H1 (cell line): ENCODE results near the gene FHDC1. TPM values are rescaled to one million over a fixed set of nuclear protein-coding genes. Genes with fewer than 3 reads are reported as not detected.

Experiments used
- CTCF ChIA-PET: fragments of 300-600 bp; sonication (Branson Sonifier 250); formaldehyde crosslinking; loops from one replicate; lab custom pipeline; 2021; ENCODE audit not compliant: partially characterized antibody; lab: Charles Lee
- POLR2A ChIA-PET: fragments of 300-600 bp; sonication (Branson Sonifier 250); formaldehyde crosslinking; loops from one replicate; lab custom pipeline; 2021; ENCODE audit warnings: inconsistent platforms; ENCODE audit not compliant: partially characterized antibody; lab: Charles Lee
- DNase-seq, 2 experiments: peaks; one replicate each; pipeline versions ENCODE4 v3.0.0 to v3.0.0-alpha.2; 2010 to 2022; ENCODE audit warnings: low spot score in 2 of 2, low read depth in 1 of 2, mixed read lengths in 1 of 2
- FAIRE-seq: peaks from 2 replicates; lab custom pipeline; 2011; peaks lifted over from hg19 to GRCh38; lab: Jason Lieb, UNC
- H2AFZ ChIP-seq: 2 replicates; pipeline ENCODE4 v1.8.1; 2012; ENCODE audit warnings: low read length, inconsistent platforms
- H2AK5ac ChIP-seq: 2 replicates; pipeline ENCODE4 v1.6.1; 2013; ENCODE audit warnings: low read depth, low read length
- H2BK120ac ChIP-seq: replicated peaks from 2 replicates; pipeline ENCODE3; 2013; ENCODE audit warnings: low read depth, low read length, inconsistent platforms
- H2BK12ac ChIP-seq: 2 replicates; pipeline ENCODE4 v1.6.1; 2013; ENCODE audit warnings: low read depth, low read length
- H2BK15ac ChIP-seq: 2 replicates; pipeline ENCODE4 v1.6.1; 2013; ENCODE audit warnings: low read length
- H2BK20ac ChIP-seq: 2 replicates; pipeline ENCODE4 v1.6.1; 2013; ENCODE audit warnings: low read length
- H2BK5ac ChIP-seq: 2 replicates; pipeline ENCODE4 v1.6.1; 2013; ENCODE audit warnings: low read depth, low read length
- H3K14ac ChIP-seq: 2 replicates; pipeline ENCODE4 v1.6.1; 2013; ENCODE audit warnings: inconsistent platforms; ENCODE audit not compliant: insufficient read length
- H3K18ac ChIP-seq: 2 replicates; pipeline ENCODE4 v1.6.1; 2013; ENCODE audit warnings: low read length; ENCODE audit errors: extremely low read depth
- H3K23ac ChIP-seq: 2 replicates; pipeline ENCODE4 v1.6.1; 2013; ENCODE audit warnings: inconsistent platforms; ENCODE audit not compliant: insufficient read length
- H3K23me2 ChIP-seq: 2 replicates; pipeline ENCODE4 v1.6.1; 2013; ENCODE audit warnings: low read depth, low read length
- H3K27ac ChIP-seq: 2 replicates; pipeline ENCODE4 v1.6.1; 2011; ENCODE audit warnings: low read depth, low read length, inconsistent platforms
- H3K27me3 ChIP-seq, 4 experiments: replicated peaks in 1 of 4; 1 replicate in 1 of 4; 2 replicates in 3 of 4; pipeline versions ENCODE4 v1.6.1 to v1.8.1; 2011 to 2013; ENCODE audit warnings: low read length in 3 of 4, mild to moderate bottlenecking in 3 of 4, inconsistent platforms in 2 of 4, mixed read lengths in 2 of 4, moderate library complexity in 1 of 4; ENCODE audit not compliant: control insufficient read depth in 3 of 4, insufficient read depth in 3 of 4; ENCODE audit errors: extremely low read depth in 1 of 4
- H3K36me3 ChIP-seq, 4 experiments: 2 replicates each; pipeline versions ENCODE4 v1.6.1 to v1.8.1; 2011 to 2013; ENCODE audit warnings: mild to moderate bottlenecking in 4 of 4, low read length in 3 of 4, moderate library complexity in 2 of 4, control low read depth in 1 of 4, inconsistent platforms in 1 of 4; ENCODE audit not compliant: insufficient read depth in 4 of 4, control insufficient read depth in 2 of 4
- H3K4ac ChIP-seq: replicated peaks from 2 replicates; pipeline ENCODE3; 2013; ENCODE audit warnings: low read length, low read depth, mixed read lengths, inconsistent platforms; ENCODE audit not compliant: insufficient read length
- H3K4me1 ChIP-seq, 4 experiments: replicated peaks in 1 of 4; 1 replicate in 1 of 4; 2 replicates in 3 of 4; pipeline versions ENCODE4 v1.6.1 to v1.8.1; 2011 to 2013; ENCODE audit warnings: low read length in 3 of 4, inconsistent platforms in 2 of 4, mixed read lengths in 1 of 4; ENCODE audit not compliant: insufficient read depth in 4 of 4, control insufficient read depth in 3 of 4
- H3K4me2 ChIP-seq, 2 experiments: 2 replicates each; pipeline versions ENCODE4 v1.6.1 to v1.8.1; 2011 to 2013; ENCODE audit warnings: low read depth in 2 of 2, low read length in 2 of 2, control low read depth in 1 of 2, inconsistent platforms in 1 of 2, mild to moderate bottlenecking in 1 of 2; ENCODE audit not compliant: insufficient read depth in 1 of 2
- H3K4me3 ChIP-seq, 4 experiments: fragments of 200-600, 300-600 bp in 1 of 4; sonication (generic), shearing (Covaris generic), sonication (Bioruptor Twin) in 1 of 4; 2 replicates each; pipeline versions ENCODE4 v1.5.1 to v1.8.1; 2011 to 2016; ENCODE audit warnings: low read length in 4 of 4, low read depth in 3 of 4, control low read depth in 2 of 4, inconsistent platforms in 2 of 4, mild to moderate bottlenecking in 2 of 4, mixed read lengths in 1 of 4, moderate library complexity in 1 of 4; ENCODE audit not compliant: insufficient read depth in 2 of 4; ENCODE audit errors: extremely low read depth in 1 of 4
- H3K56ac ChIP-seq: replicated peaks from 2 replicates; pipeline ENCODE3; 2013; ENCODE audit warnings: low read depth, mild to moderate bottlenecking, mixed read lengths, low read length, inconsistent platforms; ENCODE audit not compliant: insufficient read length
- H3K79me1 ChIP-seq: 2 replicates; pipeline ENCODE4 v1.6.1; 2013; ENCODE audit warnings: low read depth, low read length, control low read depth
- H3K79me2 ChIP-seq, 2 experiments: 2 replicates each; pipeline versions ENCODE4 v1.6.1 to v1.8.1; 2012 to 2013; ENCODE audit warnings: low read length in 2 of 2, mild to moderate bottlenecking in 2 of 2, inconsistent platforms in 1 of 2; ENCODE audit not compliant: insufficient read depth in 2 of 2, control insufficient read depth in 1 of 2
- H3K9ac ChIP-seq, 4 experiments: replicated peaks in 1 of 4; 1 replicate in 1 of 4; 2 replicates in 3 of 4; pipeline versions ENCODE4 v1.6.1 to v1.8.1; 2011 to 2013; ENCODE audit warnings: low read depth in 3 of 4, low read length in 3 of 4, control low read depth in 2 of 4, mild to moderate bottlenecking in 2 of 4, moderate library complexity in 2 of 4, inconsistent platforms in 1 of 4; ENCODE audit errors: extremely low read depth in 1 of 4
- H3K9me3 ChIP-seq, 2 experiments: 2 replicates each; pipeline versions ENCODE4 v1.6.1 to v1.8.1; 2012 to 2013; ENCODE audit warnings: mild to moderate bottlenecking in 2 of 2, moderate library complexity in 2 of 2, control low read depth in 1 of 2, inconsistent platforms in 1 of 2, low read depth in 1 of 2, low read length in 1 of 2, mixed read lengths in 1 of 2; ENCODE audit not compliant: insufficient read depth in 2 of 2
- H4K20me1 ChIP-seq, 2 experiments: replicated peaks in 1 of 2; 2 replicates each; pipeline versions ENCODE3 to v1.8.1; 2011 to 2013; ENCODE audit warnings: inconsistent platforms in 2 of 2, low read length in 2 of 2, mild to moderate bottlenecking in 1 of 2; ENCODE audit not compliant: insufficient read depth in 2 of 2, control insufficient read depth in 1 of 2
- H4K5ac ChIP-seq: 2 replicates; pipeline ENCODE4 v1.6.1; 2013; ENCODE audit warnings: low read length, low read depth, mixed read lengths, inconsistent platforms; ENCODE audit not compliant: insufficient read length
- H4K8ac ChIP-seq: 2 replicates; pipeline ENCODE4 v1.8.0; 2013; ENCODE audit warnings: mild to moderate bottlenecking, moderate library complexity, low read length, inconsistent platforms; ENCODE audit not compliant: insufficient read depth; ENCODE audit errors: extremely low read depth
- H4K91ac ChIP-seq: replicated peaks from 2 replicates; pipeline ENCODE3; 2013; ENCODE audit warnings: low read length, mixed read lengths, inconsistent platforms; ENCODE audit not compliant: insufficient read length
- ATF2 ChIP-seq: IDR thresholded peaks from 2 replicates; pipeline ENCODE4 v1.6.1; 2012; ENCODE audit warnings: low read length, inconsistent platforms
- CHD2 ChIP-seq: IDR thresholded peaks from 2 replicates; pipeline ENCODE4 v1.6.1; 2012; ENCODE audit warnings: low read length, improper control_type of control experiment
- FOSL1 ChIP-seq: IDR thresholded peaks from 2 replicates; pipeline ENCODE4 v1.6.1; 2011; ENCODE audit warnings: mild to moderate bottlenecking, low read depth, low read length, moderate library complexity; ENCODE audit not compliant: insufficient read depth
- POLR2A ChIP-seq, 2 experiments: IDR thresholded peaks; 1 replicate in 1 of 2; 2 replicates in 1 of 2; pipeline ENCODE4 v1.6.1; 2011; ENCODE audit warnings: low read depth in 2 of 2, low read length in 2 of 2, mild to moderate bottlenecking in 2 of 2; ENCODE audit errors: control extremely low read depth in 1 of 2
- WGBS, 2 experiments: shearing (Covaris generic) in 1 of 2; methylation state at CpG; one replicate each; pipeline versions ENCODE4 v1.1.6 to v1.1.7; 2013 to 2015; ENCODE audit warnings: low lambda C conversion rate in 2 of 2, mixed read lengths in 2 of 2, inconsistent platforms in 1 of 2, low coverage in 1 of 2, missing lambda C conversion rate in 1 of 2; ENCODE audit not compliant: insufficient replicate concordance in 2 of 2, insufficient coverage in 1 of 2, insufficient read length in 1 of 2; ENCODE audit errors: extremely low coverage in 1 of 2, missing lambda C conversion rate in 1 of 2; 5-methylcytosine and 5-hydroxymethylcytosine counted together
- polyA plus RNA-seq, 7 experiments: library from polyadenylated mRNA; depleted of rRNA in 3 of 7; stranded (reverse) in 5 of 7; unstranded in 2 of 7; fragments of >200 nt in 5 of 7; fragments of 200-250 nt in 2 of 7; gene quantifications; 1 replicate in 5 of 7; 2 replicates in 1 of 7; 4 replicates in 1 of 7; pipeline versions ENCODE4 v1.2.1 to v1.2.3, GENCODE V29; 2011 to 2013; ENCODE audit warnings: missing spikeins in 2 of 7, mixed read lengths in 2 of 7
- total RNA-seq: library from RNA; stranded (reverse); fragmentation: NEBNext Ultra II Directional; extraction: Animal tissue kit (Norgen Biotek cat#: 25700); gene quantifications from 2 replicates; pipeline ENCODE4 v1.2.1, GENCODE V29; 2021

Gene FHDC1
- total and polyA plus RNA-seq, 2 of the 8 experiments (the other 6 are each of a cell fraction or from before 2014, with no cell fraction given): 6.4 to 28.6 TPM

- no peak overlapping the region for H2AK5ac ChIP-seq
- no peak overlapping the region for H3K56ac ChIP-seq
- no peak overlapping the region for H3K23ac ChIP-seq
- no peak overlapping the region for H2BK15ac ChIP-seq
- H4K8ac ChIP-seq: no peak overlapping the region
- CTCF ChIA-PET: interaction anchor here (0.8 to 3.1 kb wide), 15 partner anchors 11 to 204 kb away, joined by 3 to 18 read pairs (median 4); partner anchors contain the start of genes ARFIP1 and TIGD4
- peaks cover 0 to 4% (median 0%) of the 10 kb centered on the region in 4 experiments; a peak in 1 of 8 replicates for H3K36me3 ChIP-seq
- no peak overlapping the region for H3K18ac ChIP-seq
- no peaks in the 10 kb centered on the region for H3K79me1 ChIP-seq
- FAIRE-seq (no peak), DNase-seq (no peak)
- no peak overlapping the region for H3K4me2 ChIP-seq
- POLR2A ChIA-PET: interaction anchor here (0.7 to 1.4 kb wide), 5 partner anchors 11 to 100 kb away, joined by 3 to 4 read pairs (median 3); partner anchors contain the start of gene FHDC1
- no peaks in the 10 kb centered on the region for H3K23me2 ChIP-seq
- no peaks in the 10 kb centered on the region for H3K9me3 ChIP-seq
- no peak overlapping the region for H3K4ac ChIP-seq
- H4K20me1 ChIP-seq: no peaks in the 10 kb centered on the region
- H3K4me1 ChIP-seq: peaks cover 3 to 7% (median 4%) of the 10 kb centered on the region in 4 experiments
- no peaks in the 10 kb centered on the region for H3K27me3 ChIP-seq
- H2AFZ ChIP-seq: no peak overlapping the region
- H4K91ac ChIP-seq: no peak overlapping the region
- H3K14ac ChIP-seq: no peak overlapping the region
- H2BK12ac ChIP-seq: no peak overlapping the region
- H2BK20ac ChIP-seq: no peak overlapping the region
- no peak overlapping the region for H2BK5ac ChIP-seq
- no peak overlapping the region for H2BK120ac ChIP-seq
- 78% methylated on average over 6 of the region's 7 CpGs; no CpG with 5 or more reads in 1 of the 2 experiments for WGBS, 2 experiments
- no peak overlapping the region for H3K27ac ChIP-seq
- H3K4me3 ChIP-seq: no peak overlapping the region
- H3K9ac ChIP-seq: no peak overlapping the region
- H3K79me2 ChIP-seq: no peaks in the 10 kb centered on the region
- H4K5ac ChIP-seq: no peak overlapping the region
- TF ChIP-seq CHD2 (no peak), POLR2A (IDR thresholded peaks at IDR 0.05; ENCODE audit: control extremely low read depth in 1 of 2, low read depth in 2 of 2, low read length in 2 of 2) (no peak), ATF2 (0 out of 2 replicates have a peak, but pooled peaks have one; percentile 27), FOSL1 (no peak)
These were observed 47.1 kb downstream of the FHDC1 start for GRCh38 chr4:152983221-152983620.
